Lower leg skin (tissue), 3 donors: Measurements from ENCODE around the gene HLA-DQB1.

Experiments
- POLR2A ChIP-seq, 2 donors: fragments of 450-650 bp; IDR thresholded peaks; one replicate each; pipeline ENCODE4 v1.6.1; 2016 to 2017; ENCODE audit warnings: antibody characterized with exemption in 2 of 2, mild to moderate bottlenecking in 1 of 2, moderate library complexity in 1 of 2
- TF ChIP-seq, protein P1 (sequence below), 3 donors: fragments of 450-650 bp; IDR thresholded peaks; one replicate each; pipeline ENCODE4 v1.5.1; 2016; ENCODE audit warnings: antibody characterized with exemption in 3 of 3, mild to moderate bottlenecking in 3 of 3, moderate library complexity in 2 of 3

DNA sequence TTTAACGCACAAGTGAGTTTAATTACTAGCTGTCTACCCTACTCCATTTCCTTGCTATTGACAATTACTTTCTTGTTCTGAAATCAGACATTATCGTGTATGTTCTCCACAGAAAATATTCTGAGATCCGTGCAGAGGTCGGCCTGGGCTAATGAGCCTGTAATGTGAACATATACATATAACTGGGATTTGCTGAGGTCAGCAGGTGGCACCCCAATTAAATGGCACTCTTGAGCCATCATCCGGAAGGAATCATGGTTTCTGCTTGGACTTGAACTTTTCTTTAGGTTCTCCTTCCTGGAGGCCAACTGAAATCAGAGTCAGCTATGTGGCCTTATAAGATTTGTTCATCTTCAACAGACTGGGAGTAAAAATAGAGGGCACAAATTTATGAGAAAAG lies 3.6 kb downstream of the HLA-DQB1 start:
- TF ChIP-seq, protein P1, sequence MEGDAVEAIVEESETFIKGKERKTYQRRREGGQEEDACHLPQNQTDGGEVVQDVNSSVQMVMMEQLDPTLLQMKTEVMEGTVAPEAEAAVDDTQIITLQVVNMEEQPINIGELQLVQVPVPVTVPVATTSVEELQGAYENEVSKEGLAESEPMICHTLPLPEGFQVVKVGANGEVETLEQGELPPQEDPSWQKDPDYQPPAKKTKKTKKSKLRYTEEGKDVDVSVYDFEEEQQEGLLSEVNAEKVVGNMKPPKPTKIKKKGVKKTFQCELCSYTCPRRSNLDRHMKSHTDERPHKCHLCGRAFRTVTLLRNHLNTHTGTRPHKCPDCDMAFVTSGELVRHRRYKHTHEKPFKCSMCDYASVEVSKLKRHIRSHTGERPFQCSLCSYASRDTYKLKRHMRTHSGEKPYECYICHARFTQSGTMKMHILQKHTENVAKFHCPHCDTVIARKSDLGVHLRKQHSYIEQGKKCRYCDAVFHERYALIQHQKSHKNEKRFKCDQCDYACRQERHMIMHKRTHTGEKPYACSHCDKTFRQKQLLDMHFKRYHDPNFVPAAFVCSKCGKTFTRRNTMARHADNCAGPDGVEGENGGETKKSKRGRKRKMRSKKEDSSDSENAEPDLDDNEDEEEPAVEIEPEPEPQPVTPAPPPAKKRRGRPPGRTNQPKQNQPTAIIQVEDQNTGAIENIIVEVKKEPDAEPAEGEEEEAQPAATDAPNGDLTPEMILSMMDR (IDR thresholded peaks at IDR 0.05) = no peak
- TF ChIP-seq POLR2A (IDR thresholded peaks at IDR 0.05) = no peak
